ENCODE measurements around the gene OR10A7.
"Not testable (repeated sequence)": the region's sequence is repeated elsewhere in the genome, so short reads cannot be mapped to it uniquely, and the experiment has no call there.

The OR10A7 gene, protein sequence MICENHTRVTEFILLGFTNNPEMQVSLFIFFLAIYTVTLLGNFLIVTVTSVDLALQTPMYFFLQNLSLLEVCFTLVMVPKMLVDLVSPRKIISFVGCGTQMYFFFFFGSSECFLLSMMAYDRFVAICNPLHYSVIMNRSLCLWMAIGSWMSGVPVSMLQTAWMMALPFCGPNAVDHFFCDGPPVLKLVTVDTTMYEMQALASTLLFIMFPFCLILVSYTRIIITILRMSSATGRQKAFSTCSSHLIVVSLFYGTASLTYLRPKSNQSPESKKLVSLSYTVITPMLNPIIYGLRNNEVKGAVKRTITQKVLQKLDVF

DNA sequence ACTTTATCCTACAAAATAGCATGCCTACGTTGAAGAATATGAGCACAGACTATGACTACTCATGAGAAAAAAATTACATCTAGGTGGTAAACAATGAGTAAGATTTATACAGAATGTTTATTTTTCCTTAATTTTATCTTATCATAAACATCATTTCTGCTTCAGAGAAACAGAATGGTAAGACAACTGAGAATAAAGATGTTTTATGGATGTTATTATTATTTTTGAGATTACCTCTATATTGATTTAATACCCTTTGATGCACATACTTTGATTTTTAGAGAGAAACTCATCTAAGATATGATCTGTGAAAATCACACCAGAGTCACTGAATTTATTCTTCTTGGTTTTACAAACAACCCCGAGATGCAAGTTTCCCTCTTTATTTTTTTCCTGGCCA is at the start of gene OR10A7:
Gene OR10A7, plus strand, starts transcription at position 301 of the 400 bp plus-strand sequence. Its CDS starts 0 bp downstream, at position 301.
- DNase-seq: no peak

DNA sequence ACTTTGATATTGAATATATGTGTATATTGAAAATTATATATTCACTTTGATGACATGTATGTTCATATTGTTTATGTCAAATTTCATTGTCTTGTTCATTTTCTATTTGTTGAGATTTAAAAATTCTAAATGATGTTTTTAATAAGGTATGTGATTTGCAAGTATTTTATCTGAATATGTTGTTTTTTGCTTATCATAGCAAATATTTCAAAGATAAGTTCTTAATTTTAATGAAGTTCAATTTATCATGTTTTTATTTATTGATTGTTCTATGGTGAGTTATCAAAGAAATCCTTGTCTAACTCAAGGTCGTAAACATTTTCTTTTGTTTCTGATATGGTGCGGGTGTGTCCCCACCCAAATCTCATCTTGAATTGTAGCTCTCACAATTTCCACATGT is 49.4 kb upstream of the OR10A7 start:
- no peak for DNase-seq

DNA sequence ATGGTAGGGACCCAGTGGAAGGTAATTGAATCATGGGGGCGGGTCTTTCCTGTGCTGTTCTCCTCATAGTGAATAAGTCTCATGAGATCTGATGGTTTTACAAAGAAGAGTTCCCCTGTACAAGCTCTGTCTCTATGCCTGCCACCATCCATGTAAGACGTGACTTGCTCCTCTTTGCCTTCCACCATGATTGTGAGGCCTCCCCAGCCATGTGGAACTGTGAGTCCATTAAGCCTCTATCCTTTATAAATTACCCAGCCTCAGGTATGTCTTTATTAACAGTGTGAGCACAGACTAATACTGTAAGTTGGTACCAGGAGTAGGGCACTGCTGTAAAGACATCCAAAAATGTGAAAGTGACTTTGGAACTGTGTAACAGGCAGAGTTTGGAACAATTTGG is 49.0 kb upstream of the OR10A7 start:
- not testable (repeated sequence) for DNase-seq

DNA sequence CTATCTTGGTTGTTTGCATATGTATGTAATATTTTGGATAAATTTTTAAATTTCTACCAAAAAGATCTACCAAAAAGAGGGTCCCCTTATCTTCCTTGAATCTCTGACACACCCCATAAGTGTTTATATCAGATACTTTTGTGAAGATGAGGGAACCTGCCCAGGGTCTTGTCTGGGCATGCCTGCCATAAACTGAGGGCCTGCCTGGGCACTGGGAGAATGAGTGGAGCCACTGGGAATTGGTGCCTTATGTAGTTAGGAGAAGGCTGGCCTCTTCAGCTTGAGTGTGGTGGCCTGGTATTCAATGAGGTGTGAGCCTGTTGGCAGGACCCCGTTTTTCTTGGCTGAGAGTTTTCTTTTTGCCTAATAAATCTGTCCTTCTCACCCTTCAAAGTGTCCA is 48.1 kb upstream of the OR10A7 start:
- DNase-seq: no peak

DNA sequence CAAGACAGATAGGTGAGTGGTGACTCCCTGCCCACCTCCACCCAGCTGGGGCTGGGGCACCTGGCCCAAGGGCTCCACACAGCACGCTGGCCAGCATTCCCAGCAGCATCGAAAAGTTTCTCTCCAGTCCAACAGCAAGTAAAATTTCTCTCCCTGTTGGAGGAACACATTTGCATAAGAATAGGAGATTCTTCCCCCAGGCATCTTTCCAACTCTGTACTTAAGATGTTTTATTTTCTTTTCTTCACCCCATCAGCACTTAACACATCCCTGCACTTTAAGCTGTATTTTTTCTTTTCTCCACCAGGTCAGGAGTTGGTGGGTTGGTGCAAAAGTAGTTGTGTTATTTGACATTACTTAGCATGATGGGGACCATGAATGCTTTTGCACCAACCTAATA is 47.4 kb upstream of the OR10A7 start:
- DNase-seq: no peak

DNA sequence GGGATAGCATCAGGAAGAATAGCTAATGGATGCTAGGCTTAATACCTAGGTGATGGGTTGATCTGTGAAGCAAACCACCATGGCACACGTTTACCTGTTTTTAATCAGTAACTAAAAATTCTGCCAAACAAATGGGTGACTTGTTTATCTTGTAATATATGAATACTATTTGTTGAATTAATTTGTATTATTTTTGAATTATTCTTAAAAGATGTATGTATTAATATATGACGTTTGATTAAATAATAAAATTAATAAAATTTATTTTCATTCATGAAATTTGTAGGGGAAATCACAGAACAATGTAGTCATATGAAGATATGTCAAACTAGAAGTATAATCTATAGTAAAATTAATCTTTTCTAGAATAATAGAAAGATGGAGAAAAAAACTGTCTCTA is 32.3 kb upstream of the OR10A7 start:
- DNase-seq: no peak

DNA sequence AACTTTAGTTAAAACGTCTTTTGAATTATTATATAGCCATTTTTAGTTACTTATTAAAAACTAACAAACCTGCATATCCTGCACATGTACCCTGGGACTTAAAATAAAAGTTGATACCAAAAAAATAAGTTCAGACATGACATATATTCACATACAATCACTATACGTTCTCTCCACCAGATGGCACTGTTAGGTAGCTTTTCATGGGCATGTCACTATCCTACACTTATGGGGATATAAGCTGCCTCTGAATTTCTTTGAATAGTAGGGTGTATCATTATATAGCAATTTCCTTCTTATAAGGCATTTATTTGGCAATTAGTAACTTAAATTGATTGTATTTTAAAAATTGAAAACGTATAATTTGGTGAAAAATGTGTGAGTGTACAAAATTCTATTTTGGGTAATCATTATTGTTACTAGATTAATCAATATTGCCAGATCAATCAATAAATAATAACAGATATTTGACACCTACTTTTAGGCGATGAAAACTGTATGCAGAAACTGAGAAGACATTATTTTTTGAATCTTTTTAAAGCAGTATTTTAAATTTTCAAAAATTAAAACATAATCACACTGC is 31.8 kb upstream of the OR10A7 start:
- peak; percentile 12 for DNase-seq

DNA sequence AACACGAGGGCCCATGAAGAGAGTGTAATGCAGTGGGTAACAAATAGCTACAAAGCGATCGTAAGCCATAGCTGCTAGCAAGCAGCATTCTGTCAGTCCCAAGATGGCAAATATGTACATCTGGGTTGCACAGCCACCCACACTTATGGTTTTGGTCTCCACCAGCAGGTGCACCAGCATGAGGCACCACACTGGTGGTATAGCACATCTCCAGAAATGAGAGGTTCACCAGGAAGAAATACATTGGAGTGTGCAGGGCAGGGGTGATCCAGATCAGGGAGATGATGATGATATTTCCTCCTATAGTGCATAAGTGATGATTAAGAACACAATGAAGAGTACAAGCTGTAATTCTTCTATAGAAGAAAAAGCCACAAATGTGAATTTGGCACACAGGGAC is 26.4 kb upstream of the OR10A7 start:
- no peak for DNase-seq

DNA sequence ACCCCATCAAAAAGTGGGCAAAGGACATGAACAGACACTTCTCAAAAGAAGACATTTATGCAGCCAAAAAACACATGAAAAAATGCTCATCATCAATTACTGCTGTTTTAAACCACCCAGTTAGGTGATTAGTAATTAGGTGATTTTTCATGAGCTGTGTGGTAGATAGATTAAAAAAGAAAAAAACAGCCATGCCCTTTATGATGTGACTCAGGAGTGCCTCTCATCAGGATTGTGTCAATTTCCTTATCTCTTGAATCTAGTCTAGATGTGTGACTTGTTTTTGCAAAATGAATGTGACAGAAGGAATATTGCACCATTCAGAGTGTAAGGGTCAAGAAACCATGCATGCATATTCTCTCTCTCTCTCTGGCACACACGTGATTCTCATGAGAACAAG is 5.7 kb downstream of the OR10A7 start:
- no peak for DNase-seq

DNA sequence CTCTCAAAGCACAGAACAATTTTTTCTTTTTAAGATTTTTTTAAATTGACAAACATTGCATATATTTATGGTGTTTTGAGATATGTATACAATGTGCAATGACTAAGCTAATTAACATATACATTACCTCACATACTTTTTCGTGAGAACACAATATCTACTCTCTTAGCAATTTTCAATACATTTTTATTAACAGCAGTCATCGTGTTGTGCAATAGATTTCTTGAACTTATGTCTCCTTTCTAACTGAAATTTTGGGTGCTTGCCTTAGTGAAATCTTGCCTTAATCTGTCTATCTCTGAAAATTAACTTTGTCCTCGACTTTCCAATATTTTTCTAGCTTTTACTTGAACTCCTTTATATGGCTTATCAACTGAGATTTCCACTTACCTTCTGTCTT is 6.8 kb downstream of the OR10A7 start:
- no peak for DNase-seq

DNA sequence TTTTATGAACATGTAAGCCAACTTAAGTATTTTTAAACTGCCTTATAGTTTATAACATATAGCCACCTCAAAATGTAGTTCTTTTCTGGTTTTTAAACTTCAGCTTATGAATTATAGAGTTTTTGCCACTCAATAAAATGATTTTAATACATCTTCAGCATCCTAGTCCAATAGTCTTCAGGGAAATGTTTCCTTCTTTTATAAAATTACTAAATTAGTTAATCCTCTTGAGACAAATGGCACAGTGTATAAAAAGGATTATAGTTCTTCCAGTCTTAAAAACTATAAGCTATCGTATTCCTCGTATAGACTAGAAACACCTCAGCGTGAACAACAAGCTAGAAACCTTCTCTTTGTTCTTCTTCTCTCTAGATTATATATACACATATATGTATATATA is 23.5 kb downstream of the OR10A7 start, which contains the start of gene OR6C74:
Gene OR6C74, plus strand, starts transcription at position 301 of the 400 bp plus-strand sequence. CDS start 2,679 bp downstream, outside the sequence.
- DNase-seq: no peak

DNA sequence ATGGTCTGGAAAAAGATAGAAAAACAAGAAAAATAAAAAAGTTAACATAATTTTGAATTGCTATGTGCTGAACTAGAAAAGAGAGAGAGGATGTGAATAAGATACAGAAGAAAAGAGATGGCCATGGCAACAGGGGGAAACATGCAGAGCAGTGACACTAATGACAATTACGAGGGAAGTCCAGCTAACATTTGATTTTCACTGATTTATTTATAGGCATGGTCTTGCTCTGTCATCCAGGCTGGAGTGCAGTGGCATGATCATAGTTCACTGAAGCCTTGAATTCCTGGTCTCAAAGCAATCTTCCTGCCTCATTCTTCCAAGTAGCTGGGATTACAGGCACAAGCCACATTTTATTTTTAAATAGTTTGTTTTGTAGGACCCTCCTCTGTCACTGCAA is 25.3 kb downstream of the OR10A7 start:
- no peak for DNase-seq

DNA sequence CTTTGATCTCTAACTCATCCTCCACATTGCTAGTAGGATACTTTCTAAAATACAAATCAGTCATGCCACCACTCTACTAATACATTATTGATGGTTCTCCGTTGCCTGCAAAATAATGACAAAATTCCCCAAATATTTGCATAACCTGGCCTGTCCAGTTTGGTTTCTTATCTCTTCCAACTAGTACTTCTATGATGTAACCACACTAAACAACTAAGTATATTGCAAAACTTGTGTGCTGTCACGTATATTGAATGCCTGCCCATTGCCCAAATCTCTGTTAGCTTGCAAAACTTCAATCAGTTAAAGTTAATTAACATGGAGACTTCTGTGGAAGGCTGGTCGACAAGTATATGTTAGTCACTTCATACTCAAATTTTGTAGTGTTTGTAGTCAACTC is 30.1 kb downstream of the OR10A7 start:
- DNase-seq: no peak

DNA sequence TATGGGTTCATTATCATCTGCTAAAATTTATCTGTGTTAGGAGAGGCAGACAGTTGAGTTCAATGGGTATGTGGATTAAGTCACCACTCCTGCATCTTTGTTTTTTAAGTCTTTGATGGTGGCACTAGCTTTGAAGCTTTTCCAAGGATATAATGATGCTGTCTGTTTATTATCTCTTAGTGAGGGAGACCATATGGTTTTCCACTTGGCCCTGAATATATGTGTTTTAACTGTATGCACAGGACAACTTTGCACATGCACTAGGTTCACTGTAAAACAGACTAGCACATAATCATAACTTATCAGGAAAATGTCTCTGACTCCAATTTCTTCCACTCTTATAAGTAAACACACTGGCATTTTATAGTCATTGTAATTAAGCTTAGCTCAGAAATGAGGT is 32.5 kb downstream of the OR10A7 start:
- DNase-seq: no peak

DNA sequence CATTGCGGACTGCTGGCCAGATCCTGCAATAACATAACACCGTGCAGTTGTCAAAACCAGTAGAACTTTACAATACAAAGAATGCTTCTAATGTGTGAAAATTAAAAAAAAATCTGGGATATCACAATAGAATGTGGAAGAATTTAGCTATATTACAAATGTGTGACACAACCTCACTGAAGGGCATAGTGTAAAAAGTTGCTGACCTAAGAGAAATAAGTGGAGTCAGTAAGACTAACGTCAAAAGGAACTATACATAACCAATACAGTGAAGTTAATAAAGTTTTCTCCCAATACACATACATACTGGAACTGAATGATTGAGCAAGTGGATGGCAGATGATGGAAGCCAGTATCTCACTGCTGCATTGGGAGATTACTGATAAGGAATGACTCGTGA is 36.0 kb downstream of the OR10A7 start:
- DNase-seq: no peak

DNA sequence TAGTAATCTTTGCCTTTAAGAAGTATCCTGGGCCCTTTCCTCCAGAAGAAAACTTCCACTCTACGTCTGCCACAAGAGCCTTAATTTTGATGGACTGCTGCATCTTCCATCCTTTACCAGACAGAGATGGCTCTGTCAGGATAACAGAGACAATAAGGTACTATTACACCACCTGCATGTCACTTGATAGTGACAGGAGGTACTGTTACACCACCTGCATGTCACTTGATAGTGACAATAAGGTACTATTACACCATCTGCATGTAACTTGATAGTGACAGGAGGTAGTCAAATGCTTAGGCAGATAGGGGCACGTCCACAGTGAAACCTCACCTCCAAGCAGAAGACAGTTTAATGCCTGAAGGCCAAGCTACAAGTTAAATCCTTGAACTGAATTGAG is 37.5 kb downstream of the OR10A7 start:
- no peak for DNase-seq

Data from NCI-H524 treated with DMSO at 0.1 percent for 48 hours (cell line).